Testis (tissue), 2 donors: Measurements from ENCODE around the gene ANO7.

Experiments
- POLR2A ChIP-seq: fragments of 450-650 bp; IDR thresholded peaks from one replicate; pipeline ENCODE4 v1.6.1; 2017; ENCODE audit warnings: antibody characterized with exemption, mild to moderate bottlenecking, moderate library complexity
- TF ChIP-seq, protein P1 (sequence below), 3 experiments: fragments of 450-650 bp in 2 of 3; fragments of 200-600 bp in 1 of 3; sonication (generic) in 1 of 3; IDR thresholded peaks; one replicate each; pipeline ENCODE4 v1.5.1; 2016 to 2019; ENCODE audit warnings: antibody characterized with exemption in 3 of 3, mild to moderate bottlenecking in 2 of 3, moderate library complexity in 1 of 3

GRCh38 chr2:241248897-241249296, 60.4 kb downstream of the ANO7 start:
- no peak for TF ChIP-seq POLR2A
- TF ChIP-seq, protein P1, sequence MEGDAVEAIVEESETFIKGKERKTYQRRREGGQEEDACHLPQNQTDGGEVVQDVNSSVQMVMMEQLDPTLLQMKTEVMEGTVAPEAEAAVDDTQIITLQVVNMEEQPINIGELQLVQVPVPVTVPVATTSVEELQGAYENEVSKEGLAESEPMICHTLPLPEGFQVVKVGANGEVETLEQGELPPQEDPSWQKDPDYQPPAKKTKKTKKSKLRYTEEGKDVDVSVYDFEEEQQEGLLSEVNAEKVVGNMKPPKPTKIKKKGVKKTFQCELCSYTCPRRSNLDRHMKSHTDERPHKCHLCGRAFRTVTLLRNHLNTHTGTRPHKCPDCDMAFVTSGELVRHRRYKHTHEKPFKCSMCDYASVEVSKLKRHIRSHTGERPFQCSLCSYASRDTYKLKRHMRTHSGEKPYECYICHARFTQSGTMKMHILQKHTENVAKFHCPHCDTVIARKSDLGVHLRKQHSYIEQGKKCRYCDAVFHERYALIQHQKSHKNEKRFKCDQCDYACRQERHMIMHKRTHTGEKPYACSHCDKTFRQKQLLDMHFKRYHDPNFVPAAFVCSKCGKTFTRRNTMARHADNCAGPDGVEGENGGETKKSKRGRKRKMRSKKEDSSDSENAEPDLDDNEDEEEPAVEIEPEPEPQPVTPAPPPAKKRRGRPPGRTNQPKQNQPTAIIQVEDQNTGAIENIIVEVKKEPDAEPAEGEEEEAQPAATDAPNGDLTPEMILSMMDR (IDR thresholded peaks at IDR 0.05): no peak
